IPS-NIHi7 (cell line): Measurements from ENCODE around the gene TTC22.

Source experiments
- DNase-seq: peaks from one replicate; pipeline ENCODE4 v3.0.0; 2012; ENCODE audit warnings: mixed read lengths; ENCODE audit errors: extremely low spot score

TTC22 gene

DNA sequence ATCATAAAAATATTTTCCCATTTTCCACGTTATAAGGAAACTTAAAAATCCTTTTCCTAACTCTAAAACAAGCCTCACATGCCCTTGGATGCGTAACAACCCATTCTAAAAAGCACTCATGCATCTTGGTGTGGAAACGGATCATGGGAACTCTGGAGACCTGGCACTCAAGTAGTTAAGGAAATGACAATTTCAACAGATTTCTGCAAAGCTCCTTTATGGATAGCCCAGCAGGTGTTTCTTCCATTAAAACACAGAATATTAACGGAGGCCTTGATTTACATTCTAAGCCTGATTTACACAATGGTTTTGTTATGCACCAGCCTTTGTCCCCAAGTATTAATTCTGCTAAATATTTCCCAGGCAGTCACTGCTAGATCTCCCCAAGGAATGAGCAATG, 49.7 kb downstream of the TTC22 start:
- DNase-seq = no peak

GRCh38 chr1:54750596-54750995, 50.5 kb downstream of the TTC22 start:
- DNase-seq = no peak

DNA sequence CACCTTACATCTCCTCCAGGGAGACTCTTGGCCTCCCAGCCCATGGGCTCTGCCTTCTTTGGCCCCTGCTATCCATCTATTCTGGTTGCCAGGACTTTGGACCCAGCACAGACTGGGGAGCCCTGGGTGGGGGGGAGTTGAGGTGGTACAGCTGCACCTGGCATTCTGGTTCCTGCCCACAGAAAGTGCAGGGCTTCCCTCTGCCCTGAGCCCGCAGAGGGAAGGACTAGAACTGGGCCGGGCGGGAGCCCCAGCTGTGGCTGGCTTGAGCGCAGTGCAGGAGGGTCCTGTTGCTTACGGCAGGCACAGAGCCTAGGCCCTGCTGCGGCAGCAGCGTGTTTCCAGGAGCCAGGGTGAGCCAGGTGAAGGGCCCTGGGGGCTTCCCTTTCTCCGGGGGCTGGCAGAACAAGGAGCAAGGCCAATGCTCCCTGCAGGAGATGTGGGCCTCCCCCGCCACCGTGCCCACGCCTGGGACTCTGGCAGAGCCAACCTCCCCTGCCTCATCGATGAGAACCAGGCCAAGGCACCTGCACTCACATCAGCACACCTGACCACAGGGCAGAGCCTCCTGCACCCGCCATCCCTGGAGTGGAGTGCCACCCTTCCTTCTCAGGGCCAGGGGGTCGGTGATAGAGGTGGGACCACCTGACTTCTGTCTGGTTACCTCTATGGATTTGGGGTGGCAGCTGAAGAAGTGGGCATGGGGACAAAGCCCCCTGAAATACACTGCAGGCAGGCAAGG, 52.9 kb downstream of the TTC22 start:
- no peak for DNase-seq

DNA sequence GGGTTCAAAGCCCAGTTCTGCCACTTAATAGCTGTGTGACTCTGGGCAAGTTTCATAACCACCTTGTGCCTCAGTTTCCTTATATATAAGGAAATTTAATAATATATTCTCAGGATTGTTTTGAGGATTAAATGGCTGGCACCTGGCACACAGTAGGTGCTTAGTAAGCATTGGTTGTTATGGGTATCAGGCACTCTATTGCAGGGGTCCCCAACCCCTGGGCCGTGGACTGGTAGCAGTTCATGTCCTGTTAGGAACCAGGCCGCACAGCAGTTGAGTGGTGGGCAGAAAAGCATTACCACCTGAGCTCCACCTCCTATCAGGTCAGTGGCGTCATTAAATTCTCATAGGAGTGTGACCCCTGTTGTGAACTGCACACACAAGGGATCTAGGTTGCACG, 55.3 kb downstream of the TTC22 start:
- no peak for DNase-seq

GRCh38 chr1:54745274-54745673, 55.8 kb downstream of the TTC22 start:
- DNase-seq = no peak

DNA sequence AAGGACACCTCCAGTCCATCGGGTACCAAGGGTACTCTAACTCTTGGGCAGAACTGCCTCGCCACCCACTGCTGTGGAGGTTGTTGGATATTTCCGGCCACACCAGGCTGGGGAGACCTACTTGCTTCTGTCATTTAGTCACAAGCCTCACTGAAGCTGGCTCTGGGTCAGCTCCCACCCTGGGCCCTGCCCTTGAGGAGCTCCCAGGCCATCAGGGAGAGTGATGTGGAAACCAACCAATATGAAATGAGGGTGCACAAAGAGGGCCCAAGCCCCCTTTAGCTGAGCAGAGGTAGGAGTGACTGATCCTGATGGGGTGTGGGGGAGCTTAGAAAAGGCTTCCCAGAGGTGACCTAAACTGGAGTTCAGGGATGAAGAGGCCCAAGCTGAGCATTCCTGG, 56.4 kb downstream of the TTC22 start:
- DNase-seq = no peak

- no peak for DNase-seq
These were observed 57.5 kb downstream of the TTC22 start for GRCh38 chr1:54743416-54744226.

- no peak for DNase-seq
These were observed 58.8 kb downstream of the TTC22 start for GRCh38 chr1:54742282-54742681.

GRCh38 chr1:54741531-54741930, 59.6 kb downstream of the TTC22 start:
- no peak for DNase-seq

- DNase-seq = no peak
These were observed 62.9 kb downstream of the TTC22 start for GRCh38 chr1:54738244-54738643.

- no peak for DNase-seq
These were observed 64.4 kb downstream of the TTC22 start for GRCh38 chr1:54736685-54737084.
